ENCODE measurements around the gene MRPS26.

- TF ChIP-seq, protein P1, sequence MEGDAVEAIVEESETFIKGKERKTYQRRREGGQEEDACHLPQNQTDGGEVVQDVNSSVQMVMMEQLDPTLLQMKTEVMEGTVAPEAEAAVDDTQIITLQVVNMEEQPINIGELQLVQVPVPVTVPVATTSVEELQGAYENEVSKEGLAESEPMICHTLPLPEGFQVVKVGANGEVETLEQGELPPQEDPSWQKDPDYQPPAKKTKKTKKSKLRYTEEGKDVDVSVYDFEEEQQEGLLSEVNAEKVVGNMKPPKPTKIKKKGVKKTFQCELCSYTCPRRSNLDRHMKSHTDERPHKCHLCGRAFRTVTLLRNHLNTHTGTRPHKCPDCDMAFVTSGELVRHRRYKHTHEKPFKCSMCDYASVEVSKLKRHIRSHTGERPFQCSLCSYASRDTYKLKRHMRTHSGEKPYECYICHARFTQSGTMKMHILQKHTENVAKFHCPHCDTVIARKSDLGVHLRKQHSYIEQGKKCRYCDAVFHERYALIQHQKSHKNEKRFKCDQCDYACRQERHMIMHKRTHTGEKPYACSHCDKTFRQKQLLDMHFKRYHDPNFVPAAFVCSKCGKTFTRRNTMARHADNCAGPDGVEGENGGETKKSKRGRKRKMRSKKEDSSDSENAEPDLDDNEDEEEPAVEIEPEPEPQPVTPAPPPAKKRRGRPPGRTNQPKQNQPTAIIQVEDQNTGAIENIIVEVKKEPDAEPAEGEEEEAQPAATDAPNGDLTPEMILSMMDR (IDR thresholded peaks at IDR 0.05): no peak
- TF ChIP-seq POLR2A (IDR thresholded peaks at IDR 0.05): no peak
- TF ChIP-seq EP300 (IDR thresholded peaks at IDR 0.05): no peak
- TF ChIP-seq POLR2AphosphoS5 (IDR thresholded peaks at IDR 0.05): no peak
Measured at GRCh38 chr20:3041854-3042409, 3.9 kb upstream of the MRPS26 start.
